ENCODE measurements around the gene VAV2.

The VAV2 gene

DNA sequence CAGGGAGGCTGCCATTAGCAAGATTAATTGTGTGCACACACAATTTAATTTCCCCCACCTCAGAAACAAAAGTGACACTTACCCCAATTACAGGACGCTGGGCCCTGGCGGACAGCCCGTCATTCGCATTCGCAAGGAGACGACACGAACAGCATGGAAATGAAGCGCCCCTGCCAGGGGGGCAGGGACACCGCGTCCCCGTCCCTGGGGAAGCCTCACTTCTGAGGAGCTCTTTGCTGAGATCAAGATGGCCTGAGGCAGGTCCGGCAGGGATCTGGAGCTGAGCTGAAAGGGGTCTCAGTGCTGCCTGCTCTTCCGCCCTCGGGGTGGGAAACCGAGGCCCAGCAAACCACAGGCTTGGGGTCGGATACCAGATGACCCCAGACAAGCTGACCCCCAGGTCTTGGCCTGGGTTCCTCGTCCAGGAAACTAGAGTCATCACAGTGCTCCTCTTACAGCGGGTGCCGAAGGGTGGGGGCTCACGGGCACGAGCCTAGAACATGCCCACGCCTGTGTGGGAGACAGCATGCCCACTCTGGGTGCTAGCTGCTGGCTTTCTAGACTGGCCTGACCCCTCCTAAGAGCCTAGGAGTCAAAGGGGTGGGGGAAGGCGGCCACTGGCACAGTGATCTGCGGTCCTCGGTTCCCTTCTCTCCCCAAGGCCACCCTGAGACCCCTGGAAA is 103.2 kb downstream of the VAV2 start:
- TF ChIP-seq CTCF (IDR thresholded peaks at IDR 0.05) (no peak), ZFX (IDR thresholded peaks at IDR 0.05; ENCODE audit: borderline replicate concordance) (no peak)
- H3K27ac ChIP-seq, result no peak overlapping the region

GRCh38 chr9:133888048-133888808 is 103.9 kb downstream of the VAV2 start:
- TF ChIP-seq CTCF (IDR thresholded peaks at IDR 0.05) (no peak), ZFX (IDR thresholded peaks at IDR 0.05; ENCODE audit: borderline replicate concordance) (no peak)
- H3K27ac ChIP-seq, result no peak overlapping the region

DNA sequence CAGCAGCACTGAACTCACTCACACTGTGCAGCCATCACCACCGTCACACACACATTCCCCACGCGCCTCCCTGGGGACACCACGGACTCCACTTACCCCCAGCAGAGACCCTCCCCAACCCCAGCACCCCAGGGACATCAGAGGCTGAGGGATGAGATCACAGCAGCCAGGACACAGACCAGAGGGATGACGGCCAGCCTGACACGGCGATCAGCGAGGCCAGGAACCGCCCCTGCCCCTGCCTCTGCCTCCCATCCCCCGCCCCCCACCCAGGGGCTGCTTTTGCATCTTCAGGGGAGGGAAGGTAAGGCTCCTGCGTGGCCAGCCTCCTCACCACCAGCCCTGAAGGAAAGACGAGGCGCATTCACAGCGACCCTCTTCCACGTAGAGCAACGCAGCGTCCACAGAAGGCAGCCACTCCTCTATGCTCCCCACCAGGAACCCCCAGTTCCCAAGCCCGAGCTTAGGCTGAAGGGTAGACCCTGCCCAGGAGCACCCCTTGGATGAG is 104.5 kb downstream of the VAV2 start:
- H3K27ac ChIP-seq, result no peak overlapping the region
- TF ChIP-seq ZFX (IDR thresholded peaks at IDR 0.05; ENCODE audit: borderline replicate concordance), result no peak
- no peak for TF ChIP-seq CTCF (IDR thresholded peaks at IDR 0.05)

GRCh38 chr9:133886563-133887501 is 105.3 kb downstream of the VAV2 start:
- TF ChIP-seq ZFX (IDR thresholded peaks at IDR 0.05; ENCODE audit: borderline replicate concordance) (no peak), CTCF (IDR thresholded peaks at IDR 0.05) (no peak)

GRCh38 chr9:133884907-133885744 is 107.0 kb downstream of the VAV2 start:
- H3K27ac ChIP-seq, result no peak overlapping the region
- no peak for TF ChIP-seq CTCF (IDR thresholded peaks at IDR 0.05)

More at GRCh38 chr9:133886563-133887501, 105.3 kb downstream of the VAV2 start:
- H3K27ac ChIP-seq, result no peak overlapping the region
